AG10803 (cell line): ENCODE results near the gene TEX54.

Source experiments
- DNase-seq: peaks from one replicate; pipeline ENCODE4 v3.0.0; 2010; ENCODE audit warnings: low read depth
- H3K4me3 ChIP-seq: 2 replicates; pipeline ENCODE4 v1.5.1; 2011; ENCODE audit warnings: mild to moderate bottlenecking, low read length, control low read depth
- CTCF ChIP-seq: conservative IDR thresholded peaks from 2 replicates; pipeline ENCODE4 v1.5.1; 2011; ENCODE audit warnings: mild to moderate bottlenecking, low read length, control low read depth, inconsistent platforms

TEX54 gene

GRCh38 chr11:62811659-62812058 lies 21.0 kb downstream of the TEX54 start:
- no peak overlapping the region for H3K4me3 ChIP-seq
- no peak for TF ChIP-seq CTCF
- DNase-seq = no peak

GRCh38 chr11:62810748-62811147 lies 21.9 kb downstream of the TEX54 start:
- TF ChIP-seq CTCF = no peak
- no peak for DNase-seq

GRCh38 chr11:62806611-62807121 lies 26.0 kb downstream of the TEX54 start:
- no peak for TF ChIP-seq CTCF
- DNase-seq = peak; percentile 23
- H3K4me3 ChIP-seq = no peak overlapping the region

More at GRCh38 chr11:62810748-62811147, 21.9 kb downstream of the TEX54 start:
- H3K4me3 ChIP-seq = no peak overlapping the region

- H3K4me3 ChIP-seq = peak overlapping the region; percentile 74
- TF ChIP-seq CTCF = no peak
- DNase-seq = no peak
These were observed 26.6 kb downstream of the TEX54 start for GRCh38 chr11:62805961-62806441.

GRCh38 chr11:62805076-62805892 lies 27.4 kb downstream of the TEX54 start, which contains the start of gene NXF1:
NXF1 (minus strand) TSS chr11:62805440; CDS start chr11:62805356, 84 bp downstream.
- TF ChIP-seq CTCF = peak; percentile 29
- H3K4me3 ChIP-seq = peak within 1 kb of the TSS; percentile 74

GRCh38 chr11:62804310-62805075 lies 28.1 kb downstream of the TEX54 start:
- TF ChIP-seq CTCF = no peak
- peak; percentile 45 for DNase-seq
- peak overlapping the region; percentile 74 for H3K4me3 ChIP-seq

More at GRCh38 chr11:62805076-62805892, 27.4 kb downstream of the TEX54 start, which contains the start of gene NXF1:
- peak; percentile 92 for DNase-seq
